Naive thymus-derived CD4-positive, alpha-beta T cell (primary cell): Measurements from ENCODE around the gene FKBP4. TPM values are rescaled to one million over a fixed set of nuclear protein-coding genes. Genes with fewer than 3 reads are reported as not detected.

Experiments used
- ATAC-seq: fragments of 150-1000 bp; cut with Tn5 transposase; 2 replicates; pipeline ENCODE4 v1.10.0; 2021; ENCODE audit warnings: mild to moderate bottlenecking, moderate library complexity
- CTCF ChIA-PET: fragments of 350-600 bp; sonication (Branson Sonifier 250); formaldehyde crosslinking; loops from one replicate; lab custom pipeline; 2021; ENCODE audit warnings: antibody characterized with exemption; lab: Charles Lee
- POLR2A ChIA-PET: fragments of 350-600 bp; sonication (Branson Sonifier 250); formaldehyde crosslinking; loops from one replicate; lab custom pipeline; 2021; ENCODE audit warnings: antibody characterized with exemption, inconsistent platforms; lab: Charles Lee
- DNase-seq, 9 donors: peaks; one replicate each; pipeline versions ENCODE4 v3.0.0 to v3.0.0-alpha.2; 2020 to 2022; ENCODE audit warnings: mixed read lengths in 1 of 9
- H3K27ac ChIP-seq: one replicate; pipeline ENCODE4 v1.7.0; 2013; ENCODE audit warnings: mild to moderate bottlenecking, low read depth, low read length, moderate library complexity
- H3K27me3 ChIP-seq, 2 donors: one replicate each; pipeline ENCODE4 v1.7.0; 2013; ENCODE audit warnings: low read length in 2 of 2, mild to moderate bottlenecking in 2 of 2, moderate library complexity in 2 of 2; ENCODE audit not compliant: control insufficient read depth in 2 of 2, insufficient read depth in 2 of 2
- H3K36me3 ChIP-seq, 3 experiments: 1 replicate in 2 of 3; 2 replicates in 1 of 3; pipeline ENCODE4 v1.7.0; 2013; ENCODE audit warnings: low read length in 3 of 3, mild to moderate bottlenecking in 3 of 3, moderate library complexity in 1 of 3; ENCODE audit not compliant: insufficient read depth in 3 of 3, control insufficient read depth in 2 of 3
- H3K4me1 ChIP-seq, 2 donors: one replicate each; pipeline ENCODE4 v1.7.0; 2013; ENCODE audit warnings: low read length in 2 of 2, mild to moderate bottlenecking in 2 of 2, moderate library complexity in 1 of 2; ENCODE audit not compliant: control insufficient read depth in 2 of 2, insufficient read depth in 2 of 2
- H3K4me3 ChIP-seq: 2 replicates; pipeline ENCODE4 v1.7.0; 2013; ENCODE audit warnings: mild to moderate bottlenecking, low read length
- H3K9me3 ChIP-seq, 3 experiments: 1 replicate in 2 of 3; 2 replicates in 1 of 3; pipeline ENCODE4 v1.7.0; 2013; ENCODE audit warnings: low read length in 3 of 3; ENCODE audit not compliant: control insufficient read depth in 2 of 3
- H3K27ac Mint-ChIP-seq, 9 donors: one replicate each; pipeline ENCODE4 v1.8.0; 2020 to 2022; ENCODE audit warnings: mixed read lengths in 9 of 9, mild to moderate bottlenecking in 8 of 9, moderate library complexity in 5 of 9, inconsistent platforms in 2 of 9
- H3K27me3 Mint-ChIP-seq, 5 donors: one replicate each; pipeline ENCODE4 v1.8.0; 2021 to 2022; ENCODE audit warnings: mixed read lengths in 5 of 5, mild to moderate bottlenecking in 1 of 5
- H3K36me3 Mint-ChIP-seq, 5 donors: one replicate each; pipeline ENCODE4 v1.8.0; 2020 to 2022; ENCODE audit warnings: mixed read lengths in 5 of 5, mild to moderate bottlenecking in 3 of 5, inconsistent platforms in 1 of 5
- H3K4me1 Mint-ChIP-seq, 7 donors: one replicate each; pipeline ENCODE4 v1.8.0; 2020 to 2022; ENCODE audit warnings: mixed read lengths in 7 of 7, mild to moderate bottlenecking in 3 of 7, inconsistent platforms in 1 of 7
- H3K4me3 Mint-ChIP-seq, 10 donors: one replicate each; pipeline ENCODE4 v1.8.0; 2020 to 2022; ENCODE audit warnings: mild to moderate bottlenecking in 10 of 10, mixed read lengths in 10 of 10, moderate library complexity in 6 of 10, inconsistent platforms in 2 of 10
- H3K9me3 Mint-ChIP-seq, 11 donors: one replicate each; pipeline ENCODE4 v1.8.0; 2020 to 2022; ENCODE audit warnings: mixed read lengths in 11 of 11, mild to moderate bottlenecking in 4 of 11, inconsistent platforms in 1 of 11, moderate library complexity in 1 of 11
- intact Hi-C, 2 donors: fragments of 100-400 bp; cut with micrococcal nuclease; formaldehyde crosslinking; loops; one replicate each; pipeline ENCODE4 v1.15.1; 2023
- polyA plus RNA-seq, 2 donors: library from polyadenylated mRNA; unstranded; fragments of 300-500 nt; fragmentation: Illumina TruSeq; gene quantifications; one replicate each; pipeline ENCODE4 v1.2.3, GENCODE V29; 2021
- total RNA-seq, 6 experiments: library from RNA in 5 of 6; stranded (reverse) in 5 of 6; gene quantifications; 1 replicate in 5 of 6; 2 replicates in 1 of 6; pipeline ENCODE4 v1.2.3 and lab custom pipeline; 2021 to 2026

The FKBP4 gene, protein sequence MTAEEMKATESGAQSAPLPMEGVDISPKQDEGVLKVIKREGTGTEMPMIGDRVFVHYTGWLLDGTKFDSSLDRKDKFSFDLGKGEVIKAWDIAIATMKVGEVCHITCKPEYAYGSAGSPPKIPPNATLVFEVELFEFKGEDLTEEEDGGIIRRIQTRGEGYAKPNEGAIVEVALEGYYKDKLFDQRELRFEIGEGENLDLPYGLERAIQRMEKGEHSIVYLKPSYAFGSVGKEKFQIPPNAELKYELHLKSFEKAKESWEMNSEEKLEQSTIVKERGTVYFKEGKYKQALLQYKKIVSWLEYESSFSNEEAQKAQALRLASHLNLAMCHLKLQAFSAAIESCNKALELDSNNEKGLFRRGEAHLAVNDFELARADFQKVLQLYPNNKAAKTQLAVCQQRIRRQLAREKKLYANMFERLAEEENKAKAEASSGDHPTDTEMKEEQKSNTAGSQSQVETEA
- total RNA-seq (10 to 100 TPM; 47.4 to 95.4 (median 54.6) TPM), polyA plus RNA-seq (10 to 100 TPM; 27.3 to 39.6 TPM), total RNA-seq (lab: John Stamatoyannopoulos, UW) (89.9 reads per million, percentile 82 among the genes with 10 or more reads in this experiment)

DNA sequence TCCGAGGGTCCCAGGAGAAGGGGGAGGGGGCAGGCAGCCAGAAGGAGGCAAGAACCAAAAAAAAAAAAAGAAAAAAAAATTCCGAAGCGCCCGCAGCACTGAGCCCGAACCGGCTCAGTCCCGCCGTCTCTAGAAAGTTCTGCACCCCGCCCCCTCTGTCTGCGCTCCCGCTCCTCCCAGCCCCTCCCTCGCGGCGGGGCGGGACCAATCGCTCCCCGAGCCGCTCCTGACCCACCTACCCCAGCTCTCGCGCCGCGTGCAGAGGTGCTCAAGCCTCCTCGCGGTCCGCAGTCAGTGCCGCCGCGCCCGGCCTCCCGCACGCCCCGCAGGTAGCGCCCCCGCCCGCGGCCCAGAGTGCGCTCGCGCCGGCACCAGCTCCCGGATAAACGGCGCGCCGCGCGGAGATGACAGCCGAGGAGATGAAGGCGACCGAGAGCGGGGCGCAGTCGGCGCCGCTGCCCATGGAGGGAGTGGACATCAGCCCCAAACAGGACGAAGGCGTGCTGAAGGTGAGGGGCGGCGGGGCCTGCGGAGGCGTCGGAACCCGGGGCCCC lies at the start of gene FKBP4:
Gene FKBP4 (plus strand): TSS at position 235 of the 554 bp plus-strand sequence. CDS start 170 bp downstream, at position 405.
- H3K27me3 Mint-ChIP-seq = peaks cover 0 to 21% (median 0%) of the 10 kb centered on the region in 5 donors
- ATAC-seq (peak; percentile 95), DNase-seq (peak; percentile 77 to 92 (median 86))
- H3K36me3 ChIP-seq = peaks cover 16 to 26% (median 19%) of the 10 kb centered on the region in 3 experiments
- H3K9me3 Mint-ChIP-seq = no peaks in the 10 kb centered on the region
- H3K9me3 ChIP-seq = no peaks in the 10 kb centered on the region
- H3K4me3 ChIP-seq = peak within 1 kb of the TSS; percentile 95
- intact Hi-C loops = loop anchor here (1.0 to 10.0 kb wide), 13 partner anchors 17 to 1852 kb away; partner anchors contain the start of genes FOXM1 (in 2 of the 2), ITFG2 (in 2 of the 2), RHNO1 (in 2 of the 2) and TULP3 (in 2 of the 2)
- H3K36me3 Mint-ChIP-seq = peaks cover 4 to 17% (median 13%) of the 10 kb centered on the region in 5 donors
- peaks cover 8 to 11% of the 10 kb centered on the region in 2 donors for H3K4me1 ChIP-seq
- ChIA-PET POLR2A (interaction anchor here (0.8 to 7.6 kb wide), 6 partner anchors 13 to 791 kb away, joined by 3 to 65 read pairs (median 6); partner anchors contain the start of gene ITFG2), CTCF (no interaction called here)
- H3K4me1 Mint-ChIP-seq = peaks cover 17 to 37% (median 31%) of the 10 kb centered on the region in 7 donors
- H3K27me3 ChIP-seq = no peaks in the 10 kb centered on the region
- peak within 1 kb of the TSS; percentile 88 to 97 (median 94) for H3K4me3 Mint-ChIP-seq
- peak within 1 kb of the TSS; percentile 48 to 93 (median 84) for H3K27ac Mint-ChIP-seq
- peak within 1 kb of the TSS; percentile 73 for H3K27ac ChIP-seq

DNA sequence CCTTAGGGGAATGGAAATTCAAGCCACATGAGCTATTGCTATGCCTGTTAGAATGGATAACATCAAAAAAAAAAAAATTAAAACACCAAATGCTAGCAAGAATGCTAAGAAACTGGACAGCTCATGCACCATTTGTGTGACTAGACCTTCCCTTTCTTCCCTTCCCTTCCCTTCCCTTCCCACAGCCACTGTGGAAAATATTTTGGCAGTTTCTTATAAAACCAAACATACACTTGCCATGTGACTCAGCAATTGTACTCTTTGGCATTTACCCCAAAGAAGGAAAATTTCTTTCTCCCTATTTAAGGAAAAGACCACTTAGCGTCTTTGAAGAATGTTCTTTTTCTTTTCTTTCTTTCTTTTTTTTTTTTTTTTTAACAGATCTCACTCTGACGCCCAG lies 49.1 kb upstream of the FKBP4 start:
- DNase-seq (no peak), ATAC-seq (no peak)
- H3K4me3 Mint-ChIP-seq = no peak overlapping the region
- H3K4me1 ChIP-seq = no peaks in the 10 kb centered on the region
- H3K27me3 Mint-ChIP-seq = peaks cover 2 to 24% (median 11%) of the 10 kb centered on the region in 5 donors
- H3K36me3 Mint-ChIP-seq = no peaks in the 10 kb centered on the region
- ChIA-PET POLR2A (no interaction called here), CTCF (no interaction called here)
- no peak overlapping the region for H3K27ac Mint-ChIP-seq
- H3K27me3 ChIP-seq = no peaks in the 10 kb centered on the region
- no peaks in the 10 kb centered on the region for H3K9me3 ChIP-seq
- no peaks in the 10 kb centered on the region for H3K4me1 Mint-ChIP-seq
- no peak overlapping the region for H3K27ac ChIP-seq
- no peak overlapping the region for H3K4me3 ChIP-seq
- intact Hi-C loops = no loop called here
- no peaks in the 10 kb centered on the region for H3K36me3 ChIP-seq
- H3K9me3 Mint-ChIP-seq = peaks cover 0 to 18% (median 3%) of the 10 kb centered on the region in 11 donors

DNA sequence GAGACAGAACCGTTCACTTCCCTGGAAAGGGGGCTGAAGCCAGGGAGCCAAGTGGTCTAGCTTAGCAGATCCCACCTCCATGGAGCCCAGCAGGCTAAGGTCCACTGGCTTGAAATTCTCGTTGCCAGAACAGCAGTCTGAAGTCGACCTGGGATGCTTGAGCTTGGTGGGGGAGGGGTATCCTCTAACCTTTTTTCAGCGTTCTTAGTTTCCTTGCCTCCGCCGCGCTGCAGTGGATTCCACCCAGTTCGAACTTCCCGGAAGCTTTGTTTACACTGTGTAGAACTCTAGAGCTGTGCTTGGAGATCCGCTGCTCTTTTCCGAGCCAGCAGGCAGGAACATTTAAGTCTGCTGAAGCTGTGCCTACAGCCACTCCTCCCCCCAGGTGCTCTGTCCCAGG lies 45.2 kb upstream of the FKBP4 start:
- ATAC-seq (no peak), DNase-seq (no peak)
- peaks cover 0 to 22% (median 10%) of the 10 kb centered on the region in 11 donors for H3K9me3 Mint-ChIP-seq
- no peak overlapping the region for H3K27ac Mint-ChIP-seq
- no peaks in the 10 kb centered on the region for H3K36me3 Mint-ChIP-seq
- H3K4me3 Mint-ChIP-seq = no peak overlapping the region
- H3K4me1 Mint-ChIP-seq = peaks cover 0 to 8% (median 0%) of the 10 kb centered on the region in 7 donors
- no peaks in the 10 kb centered on the region for H3K9me3 ChIP-seq
- intact Hi-C loops = no loop called here
- peaks cover 21 to 39% (median 28%) of the 10 kb centered on the region in 5 donors for H3K27me3 Mint-ChIP-seq
- ChIA-PET CTCF (interaction anchor here (1.5 kb wide), 1 partner anchor 34 kb away, joined by 3 read pairs; no protein-coding TSS in a partner anchor), POLR2A (no interaction called here)
- no peak overlapping the region for H3K4me3 ChIP-seq
- H3K36me3 ChIP-seq = no peaks in the 10 kb centered on the region
- no peaks in the 10 kb centered on the region for H3K4me1 ChIP-seq
- H3K27ac ChIP-seq = no peak overlapping the region
- no peaks in the 10 kb centered on the region for H3K27me3 ChIP-seq

DNA sequence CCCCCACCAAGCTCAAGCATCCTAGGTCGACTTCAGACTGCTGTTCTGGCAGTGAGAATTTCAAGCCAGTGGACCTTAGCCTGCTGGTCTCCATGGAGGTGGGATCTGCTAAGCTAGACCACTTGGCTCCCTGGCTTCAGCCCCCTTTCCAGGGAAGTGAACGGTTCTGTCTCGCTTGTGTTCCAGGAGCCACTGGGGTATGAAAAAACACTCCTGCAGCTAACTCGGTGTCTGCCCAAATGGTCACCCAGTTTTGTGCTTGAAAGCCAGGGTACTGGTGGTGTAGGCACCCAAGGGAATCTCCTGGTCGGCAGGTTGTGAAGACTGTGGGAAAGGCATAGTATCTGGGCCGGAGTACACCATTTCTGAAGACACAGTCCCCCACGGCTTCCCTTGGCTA lies 44.6 kb upstream of the FKBP4 start:
- Histone ChIP-seq H3K9me3 (no peaks in the 10 kb centered on the region), H3K36me3 (no peaks in the 10 kb centered on the region), H3K27me3 (no peaks in the 10 kb centered on the region), H3K27ac (no peak overlapping the region), H3K4me1 (no peaks in the 10 kb centered on the region), H3K4me3 (no peak overlapping the region)
- ChIA-PET CTCF (interaction anchor here (1.5 kb wide), 1 partner anchor 33 kb away, joined by 3 read pairs; no protein-coding TSS in a partner anchor), POLR2A (no interaction called here)
- intact Hi-C loops = loop anchor here in 1 of 2 donors (5.0 kb wide), 1 partner anchor 42 kb away; the partner anchor contains the start of gene FKBP4
- Mint-ChIP-seq H3K27me3 (peaks cover 21 to 42% (median 28%) of the 10 kb centered on the region in 5 donors), H3K4me3 (no peak overlapping the region), H3K9me3 (peaks cover 0 to 22% (median 10%) of the 10 kb centered on the region in 11 donors), H3K4me1 (peaks cover 0 to 8% (median 0%) of the 10 kb centered on the region in 7 donors), H3K36me3 (peaks cover 0 to 2% (median 0%) of the 10 kb centered on the region in 5 donors), H3K27ac (no peak overlapping the region)
- ATAC-seq = no peak
- no peak for DNase-seq

DNA sequence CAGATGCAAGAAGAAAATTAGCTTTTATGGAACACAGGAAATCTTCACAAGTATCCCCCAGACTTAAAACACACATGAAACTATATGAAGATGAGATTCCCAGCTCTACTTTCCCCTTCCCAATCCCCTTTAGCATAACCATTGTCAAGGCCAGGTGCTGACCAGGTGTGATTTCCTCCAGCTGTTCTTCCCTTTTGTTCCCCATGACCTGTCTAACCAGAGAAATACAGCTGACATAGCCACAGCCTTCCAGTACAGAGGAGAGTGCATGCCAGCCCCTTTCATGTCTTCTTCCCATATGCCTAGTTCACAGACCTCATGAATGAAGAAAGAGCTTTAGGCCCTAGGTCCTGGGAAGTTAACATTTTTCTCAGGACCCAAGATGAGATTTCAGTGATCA lies 43.5 kb upstream of the FKBP4 start:
- ChIA-PET POLR2A (no interaction called here), CTCF (no interaction called here)
- H3K4me1 Mint-ChIP-seq = peaks cover 0 to 8% (median 0%) of the 10 kb centered on the region in 7 donors
- Histone ChIP-seq H3K27me3 (no peaks in the 10 kb centered on the region), H3K4me3 (no peak overlapping the region), H3K27ac (no peak overlapping the region), H3K9me3 (no peaks in the 10 kb centered on the region), H3K4me1 (no peaks in the 10 kb centered on the region), H3K36me3 (no peaks in the 10 kb centered on the region)
- intact Hi-C loops = loop anchor here in 1 of 2 donors (5.0 kb wide), 1 partner anchor 41 kb away; the partner anchor contains the start of gene FKBP4
- ATAC-seq (no peak), DNase-seq (no peak)
- H3K4me3 Mint-ChIP-seq = no peak overlapping the region
- peaks cover 0 to 5% (median 0%) of the 10 kb centered on the region in 5 donors for H3K36me3 Mint-ChIP-seq
- peaks cover 23 to 53% (median 33%) of the 10 kb centered on the region in 5 donors for H3K27me3 Mint-ChIP-seq
- no peak overlapping the region for H3K27ac Mint-ChIP-seq
- peaks cover 0 to 22% (median 9%) of the 10 kb centered on the region in 11 donors for H3K9me3 Mint-ChIP-seq

DNA sequence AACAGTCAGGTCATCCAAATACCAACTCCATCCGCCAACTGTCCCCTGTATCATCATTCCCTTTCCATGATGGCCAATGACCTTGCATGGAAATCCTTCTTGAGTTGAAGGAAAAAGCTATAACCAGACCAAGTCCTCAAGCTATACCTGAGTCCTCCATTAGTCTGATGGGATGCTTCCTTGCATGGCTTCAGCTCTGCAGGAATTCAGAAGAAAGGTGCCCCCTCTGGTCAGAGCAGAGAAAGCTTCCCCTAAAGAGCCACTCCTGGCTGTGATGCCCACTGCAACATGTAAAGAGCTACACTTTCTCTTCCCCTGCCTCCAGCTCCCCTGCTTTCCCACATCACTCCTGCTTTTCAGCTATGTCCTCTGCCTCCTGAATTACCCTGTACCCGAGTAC lies 43.1 kb upstream of the FKBP4 start:
- Mint-ChIP-seq H3K27ac (peak overlapping the region in 1 of 9 donors; percentile 53), H3K9me3 (peaks cover 0 to 19% (median 8%) of the 10 kb centered on the region in 11 donors), H3K4me3 (no peak overlapping the region), H3K4me1 (peaks cover 0 to 8% (median 0%) of the 10 kb centered on the region in 7 donors), H3K36me3 (peaks cover 0 to 5% (median 0%) of the 10 kb centered on the region in 5 donors), H3K27me3 (peaks cover 26 to 57% (median 38%) of the 10 kb centered on the region in 5 donors)
- CTCF ChIA-PET = no interaction called here
- Histone ChIP-seq H3K27ac (no peak overlapping the region), H3K36me3 (no peaks in the 10 kb centered on the region), H3K9me3 (no peaks in the 10 kb centered on the region), H3K27me3 (no peaks in the 10 kb centered on the region), H3K4me1 (no peaks in the 10 kb centered on the region), H3K4me3 (no peak overlapping the region)
- intact Hi-C loops = loop anchor here (1.0 to 5.0 kb wide), 5 partner anchors 41 to 68 kb away; partner anchors contain the start of genes ITFG2 (in 2 of the 2) and FKBP4 (in 1 of the 2)
- no peak for ATAC-seq
- no peak for DNase-seq
- POLR2A ChIA-PET = no interaction called here
